ENCODE data around the gene RNF215.
"Not testable (repeated sequence)": the region's sequence is repeated elsewhere in the genome, so short reads cannot be mapped to it uniquely, and the experiment has no call there.

The RNF215 gene

DNA sequence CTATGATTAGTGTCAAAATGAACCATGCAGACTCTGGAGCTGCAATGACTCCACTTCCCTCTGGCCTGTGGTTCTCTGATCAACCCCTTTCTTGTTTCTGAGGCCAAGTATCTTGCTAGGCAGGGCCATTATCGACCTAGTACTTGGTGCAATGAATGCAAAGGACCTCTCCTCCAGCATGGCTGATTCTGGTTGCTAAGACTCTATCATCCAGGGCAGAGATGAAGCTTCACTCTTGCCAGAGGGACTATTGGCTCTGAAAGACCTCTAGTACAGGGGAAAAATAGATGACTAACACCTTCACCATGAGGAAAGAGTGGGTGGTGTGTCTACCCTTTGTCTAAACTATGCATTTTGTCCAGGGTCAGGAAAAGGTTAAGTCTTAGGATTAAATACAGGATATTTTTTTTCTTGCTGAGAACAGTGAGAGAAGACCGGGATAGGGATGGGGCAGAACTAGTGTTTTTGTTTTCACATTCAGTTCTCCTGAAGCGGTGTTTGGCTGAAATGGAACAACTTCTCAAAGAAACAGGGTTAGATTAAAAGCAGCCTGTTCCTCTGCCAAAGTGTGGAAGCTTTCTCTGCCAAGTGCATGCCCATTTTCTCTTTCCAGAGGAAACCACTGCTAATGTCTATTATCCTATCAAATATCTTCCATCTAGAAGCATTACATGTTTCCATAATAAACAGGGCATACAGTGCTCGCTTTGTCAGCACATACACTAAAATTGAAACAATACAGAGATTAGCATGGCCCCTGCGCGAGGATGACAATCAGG, 33.3 kb upstream of the RNF215 start:
- peak; percentile 30 to 64 for DNase-seq

DNA sequence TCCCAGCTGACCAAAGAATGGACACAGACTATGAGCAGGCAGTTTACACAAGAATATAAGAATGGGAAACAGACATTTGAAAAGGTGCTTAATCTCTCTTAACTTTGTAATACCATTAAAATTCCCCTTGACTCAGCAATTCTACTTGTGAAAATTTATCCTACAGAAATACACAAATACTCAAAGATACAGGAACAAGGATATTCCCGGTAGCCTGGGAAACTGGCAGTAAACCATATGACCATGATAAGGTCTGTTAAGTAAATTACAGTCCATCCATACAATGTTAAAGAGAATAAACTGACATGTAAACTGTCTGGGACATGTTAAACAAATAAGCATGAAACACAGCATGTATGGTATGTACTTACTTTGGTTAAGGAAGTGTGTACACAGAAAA, 29.6 kb upstream of the RNF215 start:
- DNase-seq, result no peak

DNA sequence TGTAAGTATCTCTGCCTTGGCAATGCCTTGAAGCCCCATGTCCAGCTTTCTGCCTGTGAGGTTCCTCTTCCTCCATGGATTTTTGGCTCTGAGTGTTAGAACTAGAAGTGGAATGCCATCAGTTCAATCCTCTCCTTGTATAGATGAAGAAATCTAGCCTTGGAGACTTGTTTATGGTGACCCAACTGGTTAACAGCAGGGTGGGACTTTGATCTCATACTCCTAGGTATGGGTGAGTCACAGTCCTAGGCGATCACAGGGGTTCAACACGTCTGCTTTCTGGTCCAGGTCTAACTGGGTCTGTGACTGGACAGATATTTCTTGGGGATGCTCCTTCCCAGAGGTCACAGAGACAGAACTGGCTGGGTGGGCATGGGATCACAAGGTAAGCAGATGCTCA, 29.2 kb upstream of the RNF215 start:
- no peak for DNase-seq

DNA sequence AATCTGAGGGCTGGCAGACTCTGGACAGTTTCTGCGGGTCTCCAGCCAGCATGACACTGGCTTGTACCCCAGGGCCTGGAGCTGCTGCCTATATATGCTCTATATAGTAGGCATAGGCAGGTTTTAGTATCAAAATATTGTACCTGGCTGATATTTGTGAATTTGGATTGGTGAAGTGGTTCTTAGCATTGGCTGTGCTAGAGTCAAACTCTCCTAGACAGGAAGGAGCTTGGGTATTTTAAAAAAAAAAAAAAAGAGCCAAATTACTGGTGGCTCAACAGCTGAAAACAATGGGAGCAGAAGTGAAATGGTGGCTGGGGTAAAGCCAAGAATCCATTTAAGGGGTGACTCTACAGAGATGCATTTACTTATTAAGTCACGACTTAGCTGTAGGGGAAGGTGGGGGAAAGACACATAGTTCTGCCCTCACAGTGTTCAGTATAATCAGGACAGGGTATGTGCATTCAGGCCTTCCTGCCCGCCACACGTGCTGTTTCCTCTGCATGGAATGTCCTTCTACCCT, 27.4 kb upstream of the RNF215 start:
- no peak for DNase-seq

DNA sequence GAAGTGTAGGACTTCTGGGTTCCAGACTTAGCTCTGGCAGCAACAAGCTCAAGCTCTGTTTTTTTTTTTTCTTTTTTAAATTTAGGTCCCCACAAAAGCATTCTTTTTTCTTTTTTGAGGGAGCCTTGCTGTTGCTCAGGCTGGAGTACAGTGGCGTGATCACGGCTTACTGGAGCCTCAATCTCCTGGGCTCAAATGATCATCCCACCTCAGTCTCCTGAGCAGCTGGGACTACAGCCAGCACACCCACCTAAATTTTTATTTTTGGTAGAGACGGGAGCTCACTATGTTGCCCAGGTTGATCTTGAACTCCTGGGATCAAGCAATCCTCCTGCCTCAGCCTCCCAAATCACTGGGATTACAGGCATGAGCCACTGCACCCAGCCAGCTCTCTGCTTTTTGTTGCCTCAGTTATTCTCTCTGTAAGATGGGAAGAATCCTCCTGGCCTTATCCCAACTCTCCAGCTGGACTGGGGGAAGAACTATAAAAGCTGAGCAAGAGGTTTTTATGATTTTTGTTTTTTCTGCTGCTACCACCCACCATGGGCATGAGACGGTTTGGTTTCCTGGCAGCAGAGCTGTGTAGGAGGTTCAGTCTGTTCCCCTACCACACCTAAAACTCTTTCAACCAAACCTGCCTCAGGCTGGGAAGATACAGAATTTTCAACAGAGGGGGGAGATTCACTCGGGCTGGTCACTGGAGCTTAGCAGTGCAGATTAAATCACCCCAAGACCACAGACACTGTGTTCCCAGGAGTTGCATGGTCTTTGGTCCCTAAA, 26.7 kb upstream of the RNF215 start:
- DNase-seq, result no peak

DNA sequence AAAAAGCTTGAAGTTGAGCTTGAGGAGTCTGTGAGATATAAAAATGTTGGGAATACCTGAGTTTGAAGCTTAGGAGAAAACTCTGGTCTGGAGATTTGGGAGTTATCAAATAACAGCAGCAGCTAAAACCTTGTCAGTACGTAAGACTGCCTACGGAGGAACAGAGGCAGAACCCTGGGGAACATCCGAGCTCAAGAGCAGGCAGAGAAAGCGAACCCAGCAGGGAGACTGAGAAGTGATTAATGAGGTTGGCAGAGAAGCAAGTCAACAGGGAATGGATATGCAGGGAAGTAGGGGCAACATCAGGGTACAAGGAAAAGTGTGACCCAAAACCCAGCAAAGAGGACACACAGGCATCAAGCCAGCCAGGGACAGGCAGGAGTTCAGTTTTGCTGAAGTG, 25.8 kb upstream of the RNF215 start:
- no peak for DNase-seq

DNA sequence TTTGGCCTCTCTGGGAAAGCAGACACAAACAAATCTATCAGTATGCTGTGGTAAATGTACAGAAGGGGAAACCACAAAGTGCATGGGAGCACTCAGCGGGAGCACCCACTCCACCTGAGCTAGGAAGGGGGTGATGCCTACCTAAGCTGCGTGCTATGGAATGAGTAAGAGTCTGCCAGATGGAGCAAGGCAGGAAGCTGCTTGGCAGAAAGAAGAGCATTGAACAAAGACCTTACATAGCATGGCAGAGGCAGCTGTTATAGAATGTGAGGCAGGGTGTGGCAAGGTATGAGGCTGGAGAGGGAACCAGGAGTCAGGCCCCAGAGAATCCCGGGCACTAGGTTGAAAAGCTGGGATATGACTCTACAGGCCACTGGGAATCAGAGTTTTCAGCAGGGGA, 24.6 kb upstream of the RNF215 start:
- no peak for DNase-seq

DNA sequence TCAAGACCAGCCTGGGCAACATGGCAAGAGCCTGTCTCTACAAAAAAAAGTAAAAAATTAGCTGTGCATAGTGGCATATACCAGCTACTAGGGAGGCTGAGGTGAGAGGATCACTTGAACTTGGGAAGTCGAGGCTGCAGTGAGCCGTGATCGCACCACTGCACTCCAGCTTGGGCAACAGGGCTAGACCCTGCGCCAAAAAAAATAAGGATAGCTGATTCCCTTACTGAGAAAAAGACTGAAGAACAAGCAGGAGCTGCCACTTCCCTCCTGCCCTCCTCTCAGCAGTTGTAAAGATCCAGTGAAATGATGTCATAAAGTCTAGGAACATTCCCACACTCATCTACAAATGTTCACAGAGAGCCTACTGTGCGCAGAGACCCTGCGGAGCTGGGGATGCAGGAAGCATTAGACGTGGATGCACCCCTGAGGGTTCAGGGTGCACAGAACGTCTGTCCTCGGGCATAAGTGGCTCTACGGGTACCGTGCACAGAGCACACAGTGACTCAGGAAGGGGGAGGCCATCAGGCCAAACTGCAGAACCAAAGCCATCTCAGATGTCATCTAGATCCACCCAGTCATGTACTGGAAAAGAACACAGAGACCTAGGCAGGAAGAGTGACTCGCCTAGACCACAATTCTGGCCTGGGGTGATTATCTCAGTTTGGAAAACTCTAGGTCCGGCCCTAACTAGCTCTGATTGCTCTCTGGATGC, 21.3 kb upstream of the RNF215 start:
- no peak for DNase-seq

DNA sequence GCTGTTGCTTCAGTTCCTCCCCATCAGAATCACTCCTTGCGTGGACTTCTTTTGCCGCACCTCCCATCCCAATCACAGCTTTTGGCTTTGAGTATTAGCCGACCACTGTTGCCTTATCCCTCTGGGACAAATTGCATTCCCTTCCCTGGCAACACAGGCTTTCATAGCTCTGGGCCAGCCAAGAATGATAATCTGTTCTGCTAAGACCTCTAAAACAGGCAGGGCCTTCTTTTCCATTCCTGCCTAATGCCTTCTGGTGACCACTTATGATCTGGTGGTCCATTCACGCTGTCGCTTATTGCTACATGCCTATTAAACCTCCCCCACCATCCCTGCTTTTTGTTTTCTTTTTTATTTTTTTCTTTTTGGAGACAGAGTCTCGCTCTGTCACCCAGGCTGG, 19.2 kb upstream of the RNF215 start:
- no peak for DNase-seq

DNA sequence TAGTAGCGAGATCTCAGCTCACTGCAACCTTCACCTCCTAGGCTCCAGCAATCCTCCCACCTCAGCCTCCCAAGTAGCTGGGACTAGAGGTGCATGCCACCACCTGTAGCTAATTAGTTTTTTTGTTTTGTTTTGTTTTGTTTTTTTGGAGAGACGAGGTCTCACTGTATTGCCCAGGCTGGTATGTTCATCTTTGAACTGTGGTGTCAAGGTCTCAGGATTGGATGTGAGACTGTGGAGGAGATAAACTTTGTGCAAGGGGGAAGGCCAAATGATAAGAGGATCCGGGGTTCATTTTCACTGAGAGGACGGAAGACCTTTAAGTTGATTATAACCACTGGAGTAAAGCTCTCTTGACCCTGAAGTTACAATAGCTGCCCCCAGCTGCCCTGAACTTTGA, 18.5 kb upstream of the RNF215 start:
- no peak for DNase-seq

DNA sequence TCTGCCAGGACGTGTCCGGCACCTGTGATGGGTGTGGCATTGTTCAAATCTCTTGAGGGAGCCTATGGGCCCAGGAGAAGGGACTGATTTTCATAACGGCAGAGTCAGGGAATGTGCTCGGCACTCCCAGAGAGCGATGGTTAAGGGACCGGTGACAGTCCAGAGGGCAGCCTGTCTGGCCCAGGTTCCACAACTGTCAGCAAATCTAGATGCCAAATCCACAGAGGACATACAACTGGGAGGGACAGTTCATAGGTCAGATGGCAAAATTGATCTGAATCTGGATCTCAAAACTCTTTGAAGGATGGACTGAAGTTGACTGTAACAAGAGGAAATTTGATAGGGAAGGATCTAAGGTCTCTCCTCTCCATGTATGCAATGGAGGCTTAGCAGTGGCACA, 17.1 kb upstream of the RNF215 start:
- no peak for DNase-seq

DNA sequence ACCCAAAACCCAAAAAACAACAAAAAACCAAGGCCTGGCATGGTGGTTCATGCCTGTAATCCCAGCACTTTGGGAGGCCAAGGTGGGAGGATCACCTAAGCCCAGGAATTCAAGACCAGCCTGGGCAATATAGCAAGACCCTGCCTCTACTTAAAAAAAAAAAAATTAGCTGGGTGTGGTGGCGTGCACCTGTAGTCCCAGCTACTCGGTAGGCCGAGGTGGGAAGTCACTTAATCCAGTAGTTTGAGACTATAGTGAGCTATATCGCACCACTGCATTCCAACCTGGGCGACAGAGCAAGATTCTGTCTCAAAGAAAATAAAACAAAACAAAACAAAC, 15.5 kb upstream of the RNF215 start:
- not testable (repeated sequence) for DNase-seq

DNA sequence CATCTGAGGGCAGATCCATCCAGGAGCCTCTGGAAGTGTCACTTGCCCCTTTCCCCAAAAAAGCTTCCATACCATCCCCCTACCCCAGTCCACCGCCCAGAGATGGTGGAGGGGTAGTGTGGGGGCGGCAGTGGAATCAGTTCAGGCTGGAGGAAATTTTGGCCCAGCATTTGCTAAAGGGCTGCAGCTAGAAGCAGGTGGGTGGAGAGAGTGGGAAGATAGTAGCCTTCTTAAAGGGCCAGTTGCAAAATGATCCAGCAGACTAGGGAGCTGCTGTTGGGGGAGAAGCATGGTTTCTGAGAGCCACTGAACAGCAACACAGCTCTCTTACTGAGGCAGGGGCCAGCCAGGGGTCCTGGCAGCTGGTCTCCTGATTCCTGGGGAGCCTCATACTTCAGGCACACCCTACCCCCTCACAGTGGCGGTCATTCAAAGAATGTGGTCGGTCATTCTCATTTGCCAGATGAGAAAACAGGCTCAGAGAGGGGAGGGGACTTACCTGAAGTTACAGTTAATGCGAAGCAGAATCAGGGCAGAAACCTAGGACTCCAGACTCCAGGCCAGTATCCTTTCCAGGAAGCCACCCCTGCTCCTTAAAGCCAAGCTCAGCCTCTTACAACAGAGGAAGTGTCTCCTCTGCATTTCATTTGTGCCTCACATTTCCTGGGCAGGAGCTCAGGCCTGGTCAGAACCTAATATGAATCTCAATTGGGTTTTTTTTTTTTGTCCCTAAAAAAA, 15.0 kb upstream of the RNF215 start:
- peak; percentile 31 to 48 for DNase-seq

DNA sequence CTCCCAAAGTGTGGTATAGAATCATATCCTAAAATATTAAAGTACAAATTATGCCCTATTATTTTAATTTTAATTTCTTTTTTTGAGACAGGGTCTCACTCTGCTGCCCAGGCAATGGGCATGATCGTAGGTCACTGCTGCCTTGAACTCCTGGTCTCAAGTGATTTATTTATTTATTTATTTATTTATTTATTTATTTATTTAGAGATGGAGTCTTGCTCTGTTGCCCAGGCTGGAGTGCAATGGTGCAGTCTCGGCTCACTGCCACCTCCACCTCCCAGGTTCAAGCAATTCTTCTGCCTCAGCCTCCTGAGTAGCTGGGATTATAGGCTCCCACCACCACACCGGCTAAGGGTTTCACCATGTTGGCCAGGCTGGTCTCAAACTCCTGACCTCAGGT, 13.8 kb upstream of the RNF215 start:
- not testable (repeated sequence) for DNase-seq

DNA sequence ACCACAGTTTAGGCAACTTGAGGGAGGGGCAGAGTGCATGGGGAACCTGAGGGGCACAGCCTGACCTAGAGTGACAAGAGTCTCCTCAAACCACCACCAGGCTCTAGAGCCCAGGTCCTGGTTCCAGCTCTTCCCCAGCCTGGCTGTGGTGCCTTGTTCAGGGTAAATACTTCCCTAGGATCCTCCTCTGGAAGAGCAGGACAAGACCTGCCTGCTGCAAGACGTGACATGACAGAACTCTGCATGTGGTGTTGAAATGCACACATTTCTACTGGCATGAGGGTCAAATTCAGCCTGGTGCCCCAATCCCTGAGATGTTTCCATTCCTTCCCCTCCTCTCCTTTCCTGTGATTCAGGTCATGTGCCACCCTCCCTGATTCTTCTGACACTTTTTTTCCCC, 12.9 kb upstream of the RNF215 start:
- no peak for DNase-seq

DNA sequence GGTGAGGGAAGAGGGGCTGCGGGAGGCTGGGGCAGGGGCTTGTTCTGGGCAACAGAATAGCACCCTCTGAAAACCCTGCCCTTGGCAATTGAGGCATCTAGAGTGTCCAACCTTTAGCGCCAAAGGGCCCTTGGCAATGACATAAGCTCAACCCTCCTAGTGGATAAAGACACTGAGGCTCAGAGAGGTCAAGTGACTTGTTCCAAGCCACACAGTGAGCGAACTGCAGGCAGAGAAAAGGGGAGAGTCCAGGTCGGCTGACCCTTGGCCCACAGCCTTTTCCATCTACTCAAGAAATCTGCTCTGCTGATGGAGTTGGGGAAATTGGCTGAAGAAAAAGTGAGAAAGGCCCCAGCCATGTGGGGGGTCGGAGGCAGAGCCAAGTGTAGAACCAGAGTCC, 12.5 kb upstream of the RNF215 start:
- no peak for DNase-seq

DNA sequence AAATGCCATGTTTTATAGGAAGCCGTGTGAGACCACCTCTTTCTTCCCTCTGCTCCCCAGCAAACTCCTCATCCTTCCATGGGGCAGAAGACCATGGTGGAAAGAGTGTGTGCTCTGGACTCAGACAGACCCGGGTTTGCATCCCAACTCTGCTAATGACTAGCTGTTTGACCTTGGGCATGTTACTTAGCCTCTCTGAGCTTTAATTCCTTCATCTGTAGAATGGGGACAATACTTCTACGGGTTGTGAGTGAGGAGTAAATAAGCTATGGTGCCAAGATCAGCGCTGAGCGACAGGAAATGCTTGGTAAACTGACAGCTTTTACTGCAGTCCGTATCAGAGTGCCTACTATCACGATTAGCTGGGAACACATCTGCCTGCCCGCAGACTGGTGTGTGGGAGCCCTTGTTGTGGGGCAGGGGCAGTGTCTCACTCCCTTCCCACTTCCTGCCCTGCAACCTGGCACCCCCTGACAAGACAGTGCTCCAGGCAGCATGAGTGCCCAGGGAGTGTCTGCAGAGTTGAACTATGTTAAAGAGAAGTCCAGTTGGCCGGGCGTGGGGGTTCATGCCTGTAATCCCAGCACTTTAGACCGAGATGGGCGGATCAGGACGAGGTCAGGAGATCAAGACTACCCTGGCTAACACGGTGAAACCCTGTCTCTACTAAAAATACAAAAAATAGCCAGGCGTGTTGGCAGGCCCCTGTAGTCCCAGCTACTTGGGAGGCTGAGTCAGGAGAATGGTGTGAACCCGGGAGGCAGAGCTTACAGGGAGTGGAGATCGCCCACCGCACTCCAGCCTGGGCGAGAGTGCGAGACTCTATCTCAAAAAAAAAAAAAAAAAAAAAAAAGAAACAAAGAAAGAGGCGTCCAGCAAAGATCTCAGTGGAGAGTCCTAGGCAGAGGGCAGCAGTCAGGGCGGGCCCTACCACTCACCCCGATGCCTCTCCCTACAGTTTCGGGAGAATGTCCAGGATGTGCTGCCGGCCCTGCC, 11.8 kb upstream of the RNF215 start:
- DNase-seq, result no peak

DNA sequence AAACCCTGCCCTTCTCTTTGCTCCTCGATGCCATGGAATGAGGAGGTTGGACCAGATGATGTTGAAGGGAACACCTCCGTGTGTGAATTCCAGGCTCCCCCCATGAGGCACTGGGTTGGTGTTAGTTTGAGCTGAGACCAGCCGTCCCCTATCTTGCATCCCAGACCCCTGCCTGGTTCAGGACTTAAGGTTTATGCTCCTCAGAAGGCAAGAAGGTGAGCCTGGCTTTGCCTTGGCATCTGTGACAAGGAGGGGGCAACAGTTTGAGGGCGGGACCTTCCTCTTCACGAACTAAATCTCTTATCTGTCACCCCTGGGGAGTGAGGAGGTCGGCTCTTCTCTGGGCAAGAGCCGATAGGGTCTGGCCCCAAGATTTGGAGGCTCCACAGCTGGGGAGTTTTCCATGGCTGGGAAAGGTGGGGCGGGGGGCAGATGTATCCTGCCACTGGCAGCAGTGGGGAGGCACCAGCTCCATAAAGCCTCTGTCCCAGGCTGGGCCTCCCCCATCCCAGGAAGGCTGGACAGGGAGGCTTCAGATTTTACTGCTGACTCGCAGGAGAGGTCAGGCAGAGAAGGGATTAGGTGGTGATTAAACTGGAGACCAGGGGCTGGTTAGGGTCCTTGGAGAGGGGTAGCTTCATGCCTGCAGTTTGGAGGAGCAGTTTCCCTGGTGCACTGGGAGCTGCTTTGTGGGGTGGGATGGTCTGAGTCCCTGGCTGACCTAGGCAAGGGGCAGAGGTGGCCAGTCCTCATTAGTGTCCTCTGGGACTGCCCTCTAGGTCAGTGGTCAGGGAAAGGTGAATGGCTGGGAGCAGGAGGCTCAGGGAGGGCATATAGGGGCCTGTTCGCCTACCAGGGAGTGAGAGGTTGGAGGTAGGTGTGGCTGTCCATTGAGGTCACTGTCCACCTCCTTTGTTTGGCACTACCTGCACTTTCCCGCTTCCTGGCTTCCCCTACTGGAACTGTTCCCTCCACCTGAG, 10.7 kb upstream of the RNF215 start:
- DNase-seq, result no peak

DNA sequence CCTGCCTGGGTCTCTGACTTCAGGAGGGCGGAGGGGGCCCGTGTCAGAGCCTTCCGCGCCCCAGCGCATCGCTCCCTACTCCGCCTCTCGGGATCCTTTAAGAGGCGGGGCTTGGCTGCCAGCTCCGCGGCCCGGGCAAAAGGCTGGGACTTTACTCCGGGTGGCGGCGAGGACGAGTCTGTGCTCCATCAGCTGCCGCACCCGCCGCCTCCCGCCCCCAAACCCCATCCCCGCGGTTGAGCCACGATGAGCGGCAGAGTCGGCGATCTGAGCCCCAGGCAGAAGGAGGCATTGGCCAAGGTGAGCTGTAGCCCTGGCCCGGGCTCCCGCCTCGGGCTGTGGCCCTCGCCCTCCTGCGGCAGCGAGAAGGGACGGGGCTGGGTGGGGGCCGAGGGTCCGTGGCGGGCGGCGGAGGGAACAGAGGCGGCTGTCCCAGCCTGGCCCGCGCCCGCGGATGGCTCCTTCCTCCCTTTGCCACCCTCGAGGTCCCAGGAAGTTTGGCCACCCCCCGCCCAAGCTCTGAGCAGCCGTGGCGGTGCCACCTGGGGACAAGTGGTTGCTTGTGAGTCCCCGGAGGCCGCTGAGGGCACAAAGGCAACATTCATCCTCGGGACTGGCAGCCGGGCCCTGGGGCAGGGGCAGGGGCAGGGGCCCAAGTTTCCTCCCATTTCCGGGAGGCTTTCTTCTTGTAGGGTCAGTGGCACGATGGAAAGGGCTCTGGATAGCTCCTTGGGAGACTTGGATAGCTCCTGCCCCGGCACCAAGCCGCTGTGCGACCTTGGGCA, 9.9 kb upstream of the RNF215 start, which contains the start of gene SEC14L2:
Gene SEC14L2 (plus strand): TSS at position 148 of the 785 bp plus-strand sequence. CDS start 99 bp downstream, at position 247.
- DNase-seq, result peak in 1 of 2 donors; percentile 31

All from inflammatory macrophage treated with lipopolysaccharide for 1 hour (primary cell).